ENCODE results near the gene ZNF555. TPM values are rescaled to one million over a fixed set of nuclear protein-coding genes. Genes with fewer than 3 reads are reported as not detected.

Gene ZNF555
- total and polyA plus RNA-seq, 2 donors = 4.2 TPM

DNA sequence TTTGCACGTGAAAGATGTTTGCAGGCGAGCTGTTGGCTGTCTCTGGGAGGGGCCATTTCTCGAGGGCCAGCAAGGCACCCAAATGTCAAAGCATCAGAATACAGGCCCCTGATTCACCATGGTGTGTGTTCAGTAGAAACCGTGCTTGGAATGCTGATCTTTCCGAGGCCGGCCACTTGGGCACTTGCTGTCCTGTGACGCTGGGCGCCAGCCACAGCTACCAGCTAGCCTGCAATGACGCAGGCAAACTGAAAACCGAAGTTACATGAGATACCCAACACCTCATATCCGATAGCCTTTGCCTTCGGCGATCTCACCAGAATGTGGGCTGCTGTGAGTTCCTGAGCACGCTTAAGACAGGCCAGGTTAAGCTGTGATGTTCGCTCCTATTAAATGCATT is 44.0 kb upstream of the ZNF555 start:
- WGBS = 99% methylated on average over 15 of the region's 15 CpGs
- peaks cover 0 to 2% of the 10 kb centered on the region in 2 donors for H3K9me3 ChIP-seq (ENCODE audit: control insufficient read depth in 2 of 2, insufficient read depth in 1 of 2, low read length in 1 of 2)
- no peaks in the 10 kb centered on the region for H3K27me3 ChIP-seq (ENCODE audit: control insufficient read depth in 2 of 2, insufficient read depth in 1 of 2, low read length in 1 of 2)
- DNase-seq (ENCODE audit: low read depth in 6 of 9, low spot score in 9 of 9) = no peak
- no peaks in the 10 kb centered on the region for H3K4me1 ChIP-seq (ENCODE audit: control insufficient read depth in 2 of 2, insufficient read depth in 2 of 2, low read length in 2 of 2)
- H3K36me3 ChIP-seq (ENCODE audit: control insufficient read depth in 2 of 2, insufficient read depth in 2 of 2, low read length in 1 of 2) = peaks cover 86 to 91% of the 10 kb centered on the region in 2 donors
- no peak overlapping the region for H3K4me3 ChIP-seq (ENCODE audit: low read length in 2 of 2)
- H3K27ac ChIP-seq (ENCODE audit: low read depth in 1 of 2, low read length in 1 of 2) = no peak overlapping the region

GRCh38 chr19:2798158-2798685 is 43.1 kb upstream of the ZNF555 start:
- Histone ChIP-seq H3K4me1 (ENCODE audit: control insufficient read depth in 2 of 2, insufficient read depth in 2 of 2, low read length in 2 of 2) (no peaks in the 10 kb centered on the region), H3K36me3 (ENCODE audit: control insufficient read depth in 2 of 2, insufficient read depth in 2 of 2, low read length in 1 of 2) (peaks cover 89 to 97% of the 10 kb centered on the region in 2 donors), H3K9me3 (ENCODE audit: control insufficient read depth in 2 of 2, insufficient read depth in 1 of 2, low read length in 1 of 2) (peaks cover 0 to 2% of the 10 kb centered on the region in 2 donors), H3K27ac (ENCODE audit: low read depth in 1 of 2, low read length in 1 of 2) (no peak overlapping the region), H3K4me3 (ENCODE audit: low read length in 2 of 2) (no peak overlapping the region), H3K27me3 (ENCODE audit: control insufficient read depth in 2 of 2, insufficient read depth in 1 of 2, low read length in 1 of 2) (no peaks in the 10 kb centered on the region)
- no peak for DNase-seq (ENCODE audit: low read depth in 6 of 9, low spot score in 9 of 9)
- WGBS = over 99% methylated on average over 16 of the region's 16 CpGs

- Histone ChIP-seq H3K36me3 (ENCODE audit: control insufficient read depth in 2 of 2, insufficient read depth in 2 of 2, low read length in 1 of 2) (peaks cover 89 to 97% of the 10 kb centered on the region in 2 donors), H3K4me3 (ENCODE audit: low read length in 2 of 2) (no peak overlapping the region), H3K4me1 (ENCODE audit: control insufficient read depth in 2 of 2, insufficient read depth in 2 of 2, low read length in 2 of 2) (no peaks in the 10 kb centered on the region), H3K27ac (ENCODE audit: low read depth in 1 of 2, low read length in 1 of 2) (no peak overlapping the region), H3K27me3 (ENCODE audit: control insufficient read depth in 2 of 2, insufficient read depth in 1 of 2, low read length in 1 of 2) (no peaks in the 10 kb centered on the region), H3K9me3 (ENCODE audit: control insufficient read depth in 2 of 2, insufficient read depth in 1 of 2, low read length in 1 of 2) (peaks cover 0 to 2% of the 10 kb centered on the region in 2 donors)
- no peak for DNase-seq (ENCODE audit: low read depth in 6 of 9, low spot score in 9 of 9)
- 96% methylated on average over 7 of the region's 7 CpGs for WGBS
These were observed 42.5 kb upstream of the ZNF555 start for GRCh38 chr19:2798733-2799132.

GRCh38 chr19:2799273-2800020 is 41.8 kb upstream of the ZNF555 start:
- WGBS = 98% methylated on average over 41 of the region's 41 CpGs
- DNase-seq (ENCODE audit: low read depth in 6 of 9, low spot score in 9 of 9) = no peak
- Histone ChIP-seq H3K9me3 (ENCODE audit: control insufficient read depth in 2 of 2, insufficient read depth in 1 of 2, low read length in 1 of 2) (peaks cover 0 to 2% of the 10 kb centered on the region in 2 donors), H3K36me3 (ENCODE audit: control insufficient read depth in 2 of 2, insufficient read depth in 2 of 2, low read length in 1 of 2) (peaks cover 88 to 98% of the 10 kb centered on the region in 2 donors), H3K4me1 (ENCODE audit: control insufficient read depth in 2 of 2, insufficient read depth in 2 of 2, low read length in 2 of 2) (no peaks in the 10 kb centered on the region), H3K27ac (ENCODE audit: low read depth in 1 of 2, low read length in 1 of 2) (no peak overlapping the region), H3K4me3 (ENCODE audit: low read length in 2 of 2) (no peak overlapping the region), H3K27me3 (ENCODE audit: control insufficient read depth in 2 of 2, insufficient read depth in 1 of 2, low read length in 1 of 2) (no peaks in the 10 kb centered on the region)

DNA sequence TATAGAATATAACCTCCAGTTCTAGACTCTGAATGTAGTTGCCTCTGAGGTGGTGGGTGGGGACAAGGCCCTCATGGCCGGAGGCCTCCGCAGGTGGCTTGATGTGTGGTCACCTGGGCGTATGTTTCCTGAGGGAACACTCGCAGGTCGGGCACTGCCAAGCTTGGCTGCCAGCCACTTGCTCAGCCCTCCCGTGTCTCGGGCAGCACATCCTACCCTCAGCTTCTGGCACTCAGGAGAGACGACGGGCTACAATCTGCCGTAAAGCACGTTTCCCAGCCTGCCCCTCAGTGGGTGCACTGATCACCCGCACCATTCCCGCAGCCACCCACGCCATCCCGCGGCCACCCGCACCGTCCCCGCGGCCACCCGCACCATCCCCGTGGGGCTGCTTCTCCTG is 40.8 kb upstream of the ZNF555 start:
- H3K27ac ChIP-seq (ENCODE audit: low read depth in 1 of 2, low read length in 1 of 2) = no peak overlapping the region
- H3K9me3 ChIP-seq (ENCODE audit: control insufficient read depth in 2 of 2, insufficient read depth in 1 of 2, low read length in 1 of 2) = peaks cover 0 to 1% of the 10 kb centered on the region in 2 donors
- H3K4me3 ChIP-seq (ENCODE audit: low read length in 2 of 2) = no peak overlapping the region
- no peak for DNase-seq (ENCODE audit: low read depth in 6 of 9, low spot score in 9 of 9)
- H3K27me3 ChIP-seq (ENCODE audit: control insufficient read depth in 2 of 2, insufficient read depth in 1 of 2, low read length in 1 of 2) = no peaks in the 10 kb centered on the region
- WGBS = 97% methylated on average over 22 of the region's 22 CpGs
- no peaks in the 10 kb centered on the region for H3K4me1 ChIP-seq (ENCODE audit: control insufficient read depth in 2 of 2, insufficient read depth in 2 of 2, low read length in 2 of 2)
- peaks cover 87 to 98% of the 10 kb centered on the region in 2 donors for H3K36me3 ChIP-seq (ENCODE audit: control insufficient read depth in 2 of 2, insufficient read depth in 2 of 2, low read length in 1 of 2)

GRCh38 chr19:2802826-2803225 is 38.4 kb upstream of the ZNF555 start:
- no peaks in the 10 kb centered on the region for H3K27me3 ChIP-seq (ENCODE audit: control insufficient read depth in 2 of 2, insufficient read depth in 1 of 2, low read length in 1 of 2)
- no peaks in the 10 kb centered on the region for H3K4me1 ChIP-seq (ENCODE audit: control insufficient read depth in 2 of 2, insufficient read depth in 2 of 2, low read length in 2 of 2)
- no peak overlapping the region for H3K4me3 ChIP-seq (ENCODE audit: low read length in 2 of 2)
- H3K9me3 ChIP-seq (ENCODE audit: control insufficient read depth in 2 of 2, insufficient read depth in 1 of 2, low read length in 1 of 2) = peaks cover 0 to 1% of the 10 kb centered on the region in 2 donors
- WGBS = 98% methylated on average over 17 of the region's 17 CpGs
- no peak for DNase-seq (ENCODE audit: low read depth in 6 of 9, low spot score in 9 of 9)
- H3K27ac ChIP-seq (ENCODE audit: low read depth in 1 of 2, low read length in 1 of 2) = no peak overlapping the region
- peaks cover 85 to 98% of the 10 kb centered on the region in 2 donors for H3K36me3 ChIP-seq (ENCODE audit: control insufficient read depth in 2 of 2, insufficient read depth in 2 of 2, low read length in 1 of 2)

DNA sequence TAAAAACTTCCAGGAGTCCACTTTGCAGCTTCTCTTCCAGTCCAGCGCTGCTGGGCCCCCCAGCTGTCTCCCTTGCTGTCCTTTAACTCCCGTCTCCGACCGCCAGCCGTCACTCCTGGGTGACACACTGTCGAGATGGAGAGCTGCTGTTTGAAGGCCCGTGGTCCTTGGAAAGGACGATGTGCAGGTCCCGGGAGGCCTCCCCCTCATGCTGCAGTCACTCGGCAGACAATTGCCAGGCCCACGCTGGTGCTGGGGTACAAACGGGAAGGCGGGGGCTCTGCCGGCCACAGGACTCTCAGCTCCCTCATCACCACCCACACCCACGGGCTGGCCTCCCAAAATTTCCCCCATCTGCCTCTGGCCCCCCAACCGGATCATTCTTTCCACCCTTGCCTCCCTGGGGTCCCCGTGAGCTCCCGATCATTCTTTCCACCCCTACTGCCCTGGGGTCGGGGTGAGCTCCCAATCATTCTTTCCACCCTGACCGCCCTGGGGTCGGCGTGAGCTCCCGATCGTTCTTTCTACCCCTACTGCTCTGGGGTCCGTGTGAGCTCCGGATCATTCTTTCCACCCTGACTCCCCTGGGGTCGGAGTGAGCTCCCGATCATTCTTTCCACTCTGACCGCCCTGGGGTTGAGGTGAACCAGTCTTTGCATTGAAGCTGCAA is 37.7 kb upstream of the ZNF555 start:
- Histone ChIP-seq H3K4me3 (ENCODE audit: low read length in 2 of 2) (no peak overlapping the region), H3K27me3 (ENCODE audit: control insufficient read depth in 2 of 2, insufficient read depth in 1 of 2, low read length in 1 of 2) (no peaks in the 10 kb centered on the region), H3K36me3 (ENCODE audit: control insufficient read depth in 2 of 2, insufficient read depth in 2 of 2, low read length in 1 of 2) (peaks cover 86 to 98% of the 10 kb centered on the region in 2 donors), H3K27ac (ENCODE audit: low read depth in 1 of 2, low read length in 1 of 2) (no peak overlapping the region), H3K9me3 (ENCODE audit: control insufficient read depth in 2 of 2, insufficient read depth in 1 of 2, low read length in 1 of 2) (peaks cover 0 to 1% of the 10 kb centered on the region in 2 donors), H3K4me1 (ENCODE audit: control insufficient read depth in 2 of 2, insufficient read depth in 2 of 2, low read length in 2 of 2) (no peaks in the 10 kb centered on the region)
- DNase-seq (ENCODE audit: low read depth in 6 of 9, low spot score in 9 of 9) = no peak
- 98% methylated on average over 29 of the region's 29 CpGs for WGBS

GRCh38 chr19:2804156-2805004 is 36.9 kb upstream of the ZNF555 start:
- 91% methylated on average over 27 of the region's 27 CpGs for WGBS
- DNase-seq (ENCODE audit: low read depth in 6 of 9, low spot score in 9 of 9) = no peak
- Histone ChIP-seq H3K27ac (ENCODE audit: low read depth in 1 of 2, low read length in 1 of 2) (no peak overlapping the region), H3K4me3 (ENCODE audit: low read length in 2 of 2) (no peak overlapping the region), H3K9me3 (ENCODE audit: control insufficient read depth in 2 of 2, insufficient read depth in 1 of 2, low read length in 1 of 2) (peaks cover 0 to 1% of the 10 kb centered on the region in 2 donors), H3K4me1 (ENCODE audit: control insufficient read depth in 2 of 2, insufficient read depth in 2 of 2, low read length in 2 of 2) (no peaks in the 10 kb centered on the region), H3K27me3 (ENCODE audit: control insufficient read depth in 2 of 2, insufficient read depth in 1 of 2, low read length in 1 of 2) (no peaks in the 10 kb centered on the region), H3K36me3 (ENCODE audit: control insufficient read depth in 2 of 2, insufficient read depth in 2 of 2, low read length in 1 of 2) (peaks cover 88 to 98% of the 10 kb centered on the region in 2 donors)
